Measurements from ENCODE around the gene LRRC4. TPM values are rescaled to one million over a fixed set of nuclear protein-coding genes. Genes with fewer than 3 reads are reported as not detected.

LRRC4 gene
- total RNA-seq, 1 donor = 0.72 TPM

DNA sequence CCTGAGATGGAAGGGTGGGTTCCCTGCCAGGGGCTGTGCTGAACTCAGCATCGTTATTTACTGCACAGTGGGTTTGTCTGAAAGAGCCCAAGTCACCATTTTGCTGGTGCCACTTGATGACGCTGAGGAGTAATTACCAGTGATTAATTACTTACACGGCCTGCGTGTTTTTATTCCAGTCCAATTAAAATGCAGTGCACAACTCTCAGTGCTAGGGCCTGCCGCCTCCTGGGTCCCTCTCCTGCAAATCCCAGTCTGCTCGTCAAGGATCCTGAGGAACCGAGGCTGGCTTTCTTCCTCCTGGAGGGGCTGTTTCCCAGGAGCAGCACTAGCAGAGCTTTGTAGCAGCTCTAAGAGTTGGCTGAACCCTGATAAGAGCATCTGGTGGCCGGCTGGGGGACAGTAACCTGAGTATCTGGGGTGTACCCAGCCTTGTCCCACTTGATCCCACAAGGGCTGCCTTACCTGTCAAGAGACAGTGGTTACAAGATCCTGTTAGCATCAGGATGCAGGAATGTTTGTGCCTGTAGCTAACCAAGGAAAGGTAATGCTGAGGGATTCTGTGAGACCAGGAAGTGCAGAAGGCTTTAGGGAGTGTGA, 45.1 kb upstream of the LRRC4 start:
- Histone ChIP-seq H3K27ac (ENCODE audit: low read depth, low read length) (no peak overlapping the region), H3K9me3 (ENCODE audit: low read depth, low read length) (no peaks in the 10 kb centered on the region), H3K27me3 (ENCODE audit: insufficient read depth, low read length) (no peaks in the 10 kb centered on the region), H3K79me2 (ENCODE audit: insufficient read depth, low read length) (no peaks in the 10 kb centered on the region), H3K4me1 (ENCODE audit: insufficient read depth, low read length) (peaks cover 7% of the 10 kb centered on the region), H3K36me3 (ENCODE audit: insufficient read depth, low read length) (peaks cover 18% of the 10 kb centered on the region), H3K4me3 (ENCODE audit: insufficient read depth, low read length) (no peak overlapping the region), H2AFZ (ENCODE audit: low read length) (no peak overlapping the region), H4K20me1 (ENCODE audit: insufficient read depth, low read length) (peaks cover 25% of the 10 kb centered on the region), H3K4me2 (ENCODE audit: insufficient read depth, low read length) (no peak overlapping the region)
- no peak for TF ChIP-seq CTCF (IDR thresholded peaks at IDR 0.05; ENCODE audit: extremely low read depth, low read depth, low read length)
- DNase-seq (ENCODE audit: insufficient read length, low spot score, missing footprints) = no peak

DNA sequence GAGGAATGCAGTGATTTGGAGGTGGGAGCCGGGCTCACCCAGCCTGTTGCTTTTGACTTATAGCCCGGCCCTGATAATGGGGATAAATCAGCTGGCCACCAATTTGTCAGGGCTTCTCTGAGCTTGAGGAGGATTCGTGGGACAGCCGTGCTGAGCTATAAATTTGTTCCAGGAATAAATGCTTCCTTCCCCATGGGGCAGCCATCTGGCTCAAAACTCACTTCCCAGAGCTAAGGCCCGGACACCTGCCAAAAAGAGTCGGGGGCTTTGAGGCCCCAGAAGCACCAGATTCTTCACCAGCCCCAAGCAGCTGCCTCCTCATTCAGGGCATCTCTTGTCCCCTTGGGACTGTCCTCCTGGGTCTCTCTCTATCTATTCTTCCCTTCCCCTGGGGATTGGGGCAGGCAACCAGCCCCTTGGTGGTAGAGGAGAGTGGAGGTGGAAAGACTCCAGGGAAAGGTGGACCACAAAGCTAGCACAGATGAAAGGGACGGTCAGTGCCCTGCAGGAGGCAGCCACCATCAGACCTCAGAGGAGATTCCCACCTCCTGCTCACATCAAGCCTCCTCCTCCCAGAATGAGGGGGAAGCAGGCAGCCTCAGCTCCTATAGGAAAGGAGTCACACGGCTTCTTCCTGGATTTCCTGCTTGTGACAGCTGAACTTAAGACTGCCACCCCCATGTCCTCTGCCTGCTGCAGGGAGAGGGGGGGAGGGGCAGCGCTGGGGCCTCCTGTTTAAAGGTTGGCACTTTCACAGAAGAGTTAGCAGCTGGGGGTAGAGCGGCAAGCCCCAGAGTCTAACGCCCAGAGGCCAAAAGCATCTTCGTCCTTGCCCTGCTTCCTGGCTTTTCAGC, 44.2 kb upstream of the LRRC4 start:
- H3K9me3 ChIP-seq (ENCODE audit: low read depth, low read length) = no peaks in the 10 kb centered on the region

DNA sequence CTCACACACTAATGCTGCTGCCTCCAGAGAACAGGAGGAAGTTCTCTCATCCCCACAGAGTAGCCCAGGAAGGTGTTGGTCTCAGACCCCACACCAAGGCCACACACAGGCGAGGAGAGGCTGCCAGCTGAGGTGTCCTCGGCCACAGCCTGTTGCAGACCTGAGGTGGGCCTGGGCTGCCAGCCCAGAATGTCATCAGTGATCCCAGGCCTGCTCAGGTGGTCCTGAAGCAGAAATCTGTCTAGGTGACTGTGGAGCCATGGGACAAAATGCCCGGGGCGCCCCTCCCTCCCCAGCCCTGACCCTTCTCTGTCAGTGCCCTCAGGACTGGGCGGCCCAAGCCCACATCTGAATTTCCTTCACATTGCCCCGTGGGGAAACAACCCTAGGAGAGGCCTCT, 43.5 kb upstream of the LRRC4 start:
- no peaks in the 10 kb centered on the region for H3K27me3 ChIP-seq (ENCODE audit: insufficient read depth, low read length)
- peaks cover 23% of the 10 kb centered on the region for H4K20me1 ChIP-seq (ENCODE audit: insufficient read depth, low read length)
- no peak overlapping the region for H2AFZ ChIP-seq (ENCODE audit: low read length)
- H3K36me3 ChIP-seq (ENCODE audit: insufficient read depth, low read length) = peaks cover 17% of the 10 kb centered on the region
- no peak overlapping the region for H3K27ac ChIP-seq (ENCODE audit: low read depth, low read length)
- H3K9me3 ChIP-seq (ENCODE audit: low read depth, low read length) = no peaks in the 10 kb centered on the region
- DNase-seq (ENCODE audit: insufficient read length, low spot score, missing footprints) = no peak
- peaks cover 7% of the 10 kb centered on the region for H3K4me1 ChIP-seq (ENCODE audit: insufficient read depth, low read length)
- TF ChIP-seq CTCF (IDR thresholded peaks at IDR 0.05; ENCODE audit: extremely low read depth, low read depth, low read length) = no peak
- no peak overlapping the region for H3K4me2 ChIP-seq (ENCODE audit: insufficient read depth, low read length)
- no peak overlapping the region for H3K4me3 ChIP-seq (ENCODE audit: insufficient read depth, low read length)
- no peaks in the 10 kb centered on the region for H3K79me2 ChIP-seq (ENCODE audit: insufficient read depth, low read length)

More for the DNA sequence above, 44.2 kb upstream of the LRRC4 start:
- Histone ChIP-seq H4K20me1 (ENCODE audit: insufficient read depth, low read length) (peaks cover 23% of the 10 kb centered on the region), H3K4me1 (ENCODE audit: insufficient read depth, low read length) (peaks cover 7% of the 10 kb centered on the region), H3K36me3 (ENCODE audit: insufficient read depth, low read length) (peaks cover 17% of the 10 kb centered on the region), H3K79me2 (ENCODE audit: insufficient read depth, low read length) (no peaks in the 10 kb centered on the region), H3K4me3 (ENCODE audit: insufficient read depth, low read length) (no peak overlapping the region), H2AFZ (ENCODE audit: low read length) (no peak overlapping the region), H3K4me2 (ENCODE audit: insufficient read depth, low read length) (no peak overlapping the region), H3K27ac (ENCODE audit: low read depth, low read length) (no peak overlapping the region), H3K27me3 (ENCODE audit: insufficient read depth, low read length) (no peaks in the 10 kb centered on the region)
- DNase-seq (ENCODE audit: insufficient read length, low spot score, missing footprints) = no peak
- TF ChIP-seq CTCF (IDR thresholded peaks at IDR 0.05; ENCODE audit: extremely low read depth, low read depth, low read length) = no peak

GRCh38 chr7:128074336-128074735, 43.1 kb upstream of the LRRC4 start:
- peaks cover 7% of the 10 kb centered on the region for H3K4me1 ChIP-seq (ENCODE audit: insufficient read depth, low read length)
- H3K27ac ChIP-seq (ENCODE audit: low read depth, low read length) = no peak overlapping the region
- H3K4me2 ChIP-seq (ENCODE audit: insufficient read depth, low read length) = no peak overlapping the region
- no peak overlapping the region for H2AFZ ChIP-seq (ENCODE audit: low read length)
- no peaks in the 10 kb centered on the region for H3K9me3 ChIP-seq (ENCODE audit: low read depth, low read length)
- H4K20me1 ChIP-seq (ENCODE audit: insufficient read depth, low read length) = peaks cover 23% of the 10 kb centered on the region
- TF ChIP-seq CTCF (IDR thresholded peaks at IDR 0.05; ENCODE audit: extremely low read depth, low read depth, low read length) = no peak
- H3K36me3 ChIP-seq (ENCODE audit: insufficient read depth, low read length) = peaks cover 16% of the 10 kb centered on the region
- DNase-seq (ENCODE audit: insufficient read length, low spot score, missing footprints) = no peak
- H3K79me2 ChIP-seq (ENCODE audit: insufficient read depth, low read length) = no peaks in the 10 kb centered on the region
- H3K27me3 ChIP-seq (ENCODE audit: insufficient read depth, low read length) = no peaks in the 10 kb centered on the region
- no peak overlapping the region for H3K4me3 ChIP-seq (ENCODE audit: insufficient read depth, low read length)

Measured in osteoblast (primary cell).